HepG2 (cell line): ENCODE measurements around the gene ARMC5. TPM values are rescaled to one million over a fixed set of nuclear protein-coding genes. Genes with fewer than 3 reads are reported as not detected.

ENCODE experiments used
- NCOA2 ChIP-seq: sonication (generic); formaldehyde crosslinking; IDR thresholded peaks from 2 replicates; pipeline ENCODE4 v1.8.0; 2022; ENCODE audit warnings: inconsistent platforms
- NFE2L2 ChIP-seq: fragments of 150-350 bp; IDR thresholded peaks from 2 replicates; pipeline ENCODE4 v1.6.1; 2014; ENCODE audit warnings: low read length
- NRL ChIP-seq: sonication (generic); formaldehyde crosslinking; IDR thresholded peaks from 2 replicates; pipeline ENCODE4 v1.5.0; 2020; ENCODE audit warnings: missing genetic modification reagents, mild to moderate bottlenecking, moderate library complexity, borderline replicate concordance
- ZNF674 ChIP-seq: sonication (generic); formaldehyde crosslinking; IDR thresholded peaks from 2 replicates; pipeline ENCODE4 v1.5.0; 2020; ENCODE audit warnings: low read depth, mild to moderate bottlenecking, missing genetic modification reagents
- ZNF790 ChIP-seq: sonication (generic); formaldehyde crosslinking; IDR thresholded peaks from 2 replicates; pipeline ENCODE4 v1.8.0; 2022; ENCODE audit warnings: missing genetic modification reagents, mild to moderate bottlenecking, borderline replicate concordance
- ZSCAN30 ChIP-seq: sonication (generic); formaldehyde crosslinking; IDR thresholded peaks from 2 replicates; pipeline ENCODE4 v1.5.0; 2020; ENCODE audit warnings: mild to moderate bottlenecking, missing genetic modification reagents
- polyA plus RNA-seq, 8 experiments: library from polyadenylated mRNA; depleted of rRNA in 3 of 8; stranded (reverse) in 7 of 8; unstranded in 1 of 8; fragments of >200 nt; fragmentation: Illumina TruSeq in 4 of 8; extraction: Trizol in 4 of 8; gene quantifications; 2 replicates each; pipeline versions ENCODE4 v1.2.1 to v1.2.3, GENCODE V29; 2011 to 2016; ENCODE audit warnings: low read depth in 4 of 8, missing spikeins in 1 of 8, mixed read lengths in 1 of 8; ENCODE audit not compliant: insufficient read depth in 1 of 8
- total RNA-seq, 5 experiments: library from RNA; depleted of rRNA; stranded (reverse); fragments of >200 nt; fragmentation: Illumina TruSeq; extraction: Trizol; gene quantifications; 2 replicates each; pipeline ENCODE4 v1.2.3, GENCODE V29; 2016; ENCODE audit warnings: low read depth in 1 of 5
- TF ChIP-seq, protein P1 (sequence below), 2 experiments: sonication (generic) in 1 of 2; formaldehyde crosslinking in 1 of 2; IDR thresholded peaks; 2 replicates each; pipeline versions ENCODE4 v1.6.1 to v1.9.0; 2014 to 2022; ENCODE audit warnings: antibody characterized with exemption in 1 of 2, borderline replicate concordance in 1 of 2, inconsistent platforms in 1 of 2, low read depth in 1 of 2, missing genetic modification reagents in 1 of 2
- TF ChIP-seq, protein P2 (sequence below): sonication (generic); formaldehyde crosslinking; IDR thresholded peaks from 2 replicates; pipeline ENCODE4 v1.4.0; 2020; ENCODE audit warnings: mild to moderate bottlenecking, missing genetic modification reagents, borderline replicate concordance
- TF ChIP-seq, protein P3 (sequence below): sonication (generic); formaldehyde crosslinking; IDR thresholded peaks from 2 replicates; pipeline ENCODE4 v1.5.0; 2020; ENCODE audit warnings: mild to moderate bottlenecking, missing genetic modification reagents
- TF ChIP-seq, protein P4 (sequence below): sonication (generic); formaldehyde crosslinking; IDR thresholded peaks from 2 replicates; pipeline ENCODE4 v1.4.0; 2020; ENCODE audit warnings: missing genetic modification reagents
- TF ChIP-seq, protein P5 (sequence below): sonication (generic); formaldehyde crosslinking; IDR thresholded peaks from 2 replicates; pipeline ENCODE4 v1.4.0; 2020; ENCODE audit warnings: missing genetic modification reagents

ARMC5 gene
- total and polyA plus RNA-seq, 2 of the 13 experiments (the other 11 are each of a cell fraction or from before 2014, with no cell fraction given) = 10.8 to 22.3 TPM

DNA sequence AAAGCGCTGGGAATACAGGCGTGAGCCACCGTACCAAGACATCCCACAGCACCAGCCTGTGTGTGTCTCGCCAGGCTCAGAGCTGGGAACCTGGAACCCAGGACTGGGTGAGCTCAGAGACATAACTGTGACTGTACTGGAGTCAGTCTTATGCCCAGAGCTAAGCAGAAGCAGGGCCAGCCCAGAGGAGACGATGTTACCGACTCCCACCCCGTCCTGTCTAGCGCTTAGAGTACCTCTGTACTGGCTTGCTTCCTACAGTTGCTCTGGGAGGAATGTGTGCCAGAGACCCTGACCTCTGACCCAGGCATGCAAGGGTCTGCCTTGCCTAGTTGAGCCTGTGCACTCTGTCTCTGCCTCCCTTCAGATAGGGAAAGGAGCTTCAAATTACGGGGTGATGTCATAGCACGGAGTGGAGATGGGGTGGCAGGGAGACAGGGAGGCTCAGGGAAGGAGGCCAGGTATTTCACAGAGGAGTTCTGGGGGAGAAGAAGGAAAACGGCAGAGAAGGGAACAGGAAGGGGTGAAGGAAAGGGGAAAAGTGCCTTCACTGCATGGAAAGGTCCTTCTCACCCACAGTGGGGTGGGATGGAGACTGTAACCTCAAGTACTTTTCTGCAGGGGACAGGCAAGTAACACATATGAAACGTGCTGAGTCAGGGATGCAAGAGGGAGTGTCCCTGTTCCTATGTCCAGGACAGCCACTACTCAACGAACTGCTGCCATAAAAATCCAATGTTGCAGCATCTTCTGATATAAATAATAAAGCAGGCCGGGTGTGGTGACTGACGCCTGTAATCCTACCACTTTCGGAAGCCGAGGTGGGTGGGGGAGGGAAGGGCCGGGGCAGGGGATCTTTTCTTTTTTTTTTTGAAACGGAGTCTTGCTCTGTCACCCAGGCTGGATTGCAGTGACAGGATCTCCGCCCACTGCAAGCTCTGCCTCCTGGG, 5.8 kb upstream of the ARMC5 start (continued):
- TF ChIP-seq, protein P1, sequence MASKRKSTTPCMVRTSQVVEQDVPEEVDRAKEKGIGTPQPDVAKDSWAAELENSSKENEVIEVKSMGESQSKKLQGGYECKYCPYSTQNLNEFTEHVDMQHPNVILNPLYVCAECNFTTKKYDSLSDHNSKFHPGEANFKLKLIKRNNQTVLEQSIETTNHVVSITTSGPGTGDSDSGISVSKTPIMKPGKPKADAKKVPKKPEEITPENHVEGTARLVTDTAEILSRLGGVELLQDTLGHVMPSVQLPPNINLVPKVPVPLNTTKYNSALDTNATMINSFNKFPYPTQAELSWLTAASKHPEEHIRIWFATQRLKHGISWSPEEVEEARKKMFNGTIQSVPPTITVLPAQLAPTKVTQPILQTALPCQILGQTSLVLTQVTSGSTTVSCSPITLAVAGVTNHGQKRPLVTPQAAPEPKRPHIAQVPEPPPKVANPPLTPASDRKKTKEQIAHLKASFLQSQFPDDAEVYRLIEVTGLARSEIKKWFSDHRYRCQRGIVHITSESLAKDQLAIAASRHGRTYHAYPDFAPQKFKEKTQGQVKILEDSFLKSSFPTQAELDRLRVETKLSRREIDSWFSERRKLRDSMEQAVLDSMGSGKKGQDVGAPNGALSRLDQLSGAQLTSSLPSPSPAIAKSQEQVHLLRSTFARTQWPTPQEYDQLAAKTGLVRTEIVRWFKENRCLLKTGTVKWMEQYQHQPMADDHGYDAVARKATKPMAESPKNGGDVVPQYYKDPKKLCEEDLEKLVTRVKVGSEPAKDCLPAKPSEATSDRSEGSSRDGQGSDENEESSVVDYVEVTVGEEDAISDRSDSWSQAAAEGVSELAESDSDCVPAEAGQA (IDR thresholded peaks at IDR 0.05; ENCODE audit: low read depth) = no peak
- TF ChIP-seq, protein P1 (CRISPR knock-in tag; IDR thresholded peaks at IDR 0.05; ENCODE audit: borderline replicate concordance) = no peak
- TF ChIP-seq, protein P2, sequence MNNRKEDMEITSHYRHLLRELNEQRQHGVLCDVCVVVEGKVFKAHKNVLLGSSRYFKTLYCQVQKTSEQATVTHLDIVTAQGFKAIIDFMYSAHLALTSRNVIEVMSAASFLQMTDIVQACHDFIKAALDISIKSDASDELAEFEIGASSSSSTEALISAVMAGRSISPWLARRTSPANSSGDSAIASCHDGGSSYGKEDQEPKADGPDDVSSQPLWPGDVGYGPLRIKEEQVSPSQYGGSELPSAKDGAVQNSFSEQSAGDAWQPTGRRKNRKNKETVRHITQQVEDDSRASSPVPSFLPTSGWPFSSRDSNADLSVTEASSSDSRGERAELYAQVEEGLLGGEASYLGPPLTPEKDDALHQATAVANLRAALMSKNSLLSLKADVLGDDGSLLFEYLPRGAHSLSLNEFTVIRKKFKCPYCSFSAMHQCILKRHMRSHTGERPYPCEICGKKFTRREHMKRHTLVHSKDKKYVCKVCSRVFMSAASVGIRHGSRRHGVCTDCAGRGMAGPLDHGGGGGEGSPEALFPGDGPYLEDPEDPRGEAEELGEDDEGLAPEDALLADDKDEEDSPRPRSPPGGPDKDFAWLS = no peak
- TF ChIP-seq, protein P3, sequence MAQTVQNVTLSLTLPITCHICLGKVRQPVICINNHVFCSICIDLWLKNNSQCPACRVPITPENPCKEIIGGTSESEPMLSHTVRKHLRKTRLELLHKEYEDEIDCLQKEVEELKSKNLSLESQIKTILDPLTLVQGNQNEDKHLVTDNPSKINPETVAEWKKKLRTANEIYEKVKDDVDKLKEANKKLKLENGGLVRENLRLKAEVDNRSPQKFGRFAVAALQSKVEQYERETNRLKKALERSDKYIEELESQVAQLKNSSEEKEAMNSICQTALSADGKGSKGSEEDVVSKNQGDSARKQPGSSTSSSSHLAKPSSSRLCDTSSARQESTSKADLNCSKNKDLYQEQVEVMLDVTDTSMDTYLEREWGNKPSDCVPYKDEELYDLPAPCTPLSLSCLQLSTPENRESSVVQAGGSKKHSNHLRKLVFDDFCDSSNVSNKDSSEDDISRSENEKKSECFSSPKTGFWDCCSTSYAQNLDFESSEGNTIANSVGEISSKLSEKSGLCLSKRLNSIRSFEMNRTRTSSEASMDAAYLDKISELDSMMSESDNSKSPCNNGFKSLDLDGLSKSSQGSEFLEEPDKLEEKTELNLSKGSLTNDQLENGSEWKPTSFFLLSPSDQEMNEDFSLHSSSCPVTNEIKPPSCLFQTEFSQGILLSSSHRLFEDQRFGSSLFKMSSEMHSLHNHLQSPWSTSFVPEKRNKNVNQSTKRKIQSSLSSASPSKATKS (CRISPR knock-in tag) = no peak
- TF ChIP-seq ZNF674 (CRISPR knock-in tag) (0 out of 2 replicates have a peak, but pooled peaks have one; percentile 62), ZSCAN30 (CRISPR knock-in tag) (no peak), NFE2L2 (peak; percentile 51; the same call in 1 of the 2 replicates), NCOA2 (CRISPR knock-in tag) (peak; percentile 65), NRL (no peak; the same call in 1 of the 2 replicates), ZNF790 (CRISPR knock-in tag) (no peak)
- TF ChIP-seq, protein P4, sequence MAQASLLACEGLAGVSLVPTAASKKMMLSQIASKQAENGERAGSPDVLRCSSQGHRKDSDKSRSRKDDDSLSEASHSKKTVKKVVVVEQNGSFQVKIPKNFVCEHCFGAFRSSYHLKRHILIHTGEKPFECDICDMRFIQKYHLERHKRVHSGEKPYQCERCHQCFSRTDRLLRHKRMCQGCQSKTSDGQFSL = no peak
- TF ChIP-seq, protein P5, sequence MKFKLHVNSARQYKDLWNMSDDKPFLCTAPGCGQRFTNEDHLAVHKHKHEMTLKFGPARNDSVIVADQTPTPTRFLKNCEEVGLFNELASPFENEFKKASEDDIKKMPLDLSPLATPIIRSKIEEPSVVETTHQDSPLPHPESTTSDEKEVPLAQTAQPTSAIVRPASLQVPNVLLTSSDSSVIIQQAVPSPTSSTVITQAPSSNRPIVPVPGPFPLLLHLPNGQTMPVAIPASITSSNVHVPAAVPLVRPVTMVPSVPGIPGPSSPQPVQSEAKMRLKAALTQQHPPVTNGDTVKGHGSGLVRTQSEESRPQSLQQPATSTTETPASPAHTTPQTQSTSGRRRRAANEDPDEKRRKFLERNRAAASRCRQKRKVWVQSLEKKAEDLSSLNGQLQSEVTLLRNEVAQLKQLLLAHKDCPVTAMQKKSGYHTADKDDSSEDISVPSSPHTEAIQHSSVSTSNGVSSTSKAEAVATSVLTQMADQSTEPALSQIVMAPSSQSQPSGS (CRISPR knock-in tag) = peak; percentile 95
